22Rv1 (cell line): ENCODE measurements around the gene RHBDD1.

Experiments used
- ZFX ChIP-seq: fragments of 450-650 bp; IDR thresholded peaks from 2 replicates; pipeline ENCODE4 v1.6.1; 2017; ENCODE audit warnings: antibody characterized with exemption, borderline replicate concordance
- TF ChIP-seq, protein P1 (sequence below): fragments of 450-650 bp; IDR thresholded peaks from 2 replicates; pipeline ENCODE4 v1.5.1; 2017; ENCODE audit warnings: mild to moderate bottlenecking

DNA sequence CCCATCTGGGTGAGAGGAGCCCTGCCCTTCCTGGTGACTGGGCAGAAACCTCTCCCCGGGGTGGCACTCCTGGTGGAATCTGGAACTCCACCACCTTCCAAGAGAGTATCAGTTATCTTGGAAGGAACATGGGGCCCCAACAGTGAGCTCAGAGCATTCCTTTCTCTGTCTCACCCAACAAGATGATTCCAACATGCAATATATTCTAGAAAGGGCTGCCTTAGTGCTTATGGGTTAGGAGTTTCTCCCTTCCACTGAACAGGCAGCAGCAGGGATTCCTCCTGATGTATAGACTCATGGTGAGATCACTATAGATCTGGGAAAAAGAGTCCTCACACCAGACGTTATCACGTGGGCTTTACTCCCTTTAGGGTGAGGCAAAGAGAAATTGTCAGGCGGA lies 181.0 kb downstream of the RHBDD1 start:
- TF ChIP-seq, protein P1, sequence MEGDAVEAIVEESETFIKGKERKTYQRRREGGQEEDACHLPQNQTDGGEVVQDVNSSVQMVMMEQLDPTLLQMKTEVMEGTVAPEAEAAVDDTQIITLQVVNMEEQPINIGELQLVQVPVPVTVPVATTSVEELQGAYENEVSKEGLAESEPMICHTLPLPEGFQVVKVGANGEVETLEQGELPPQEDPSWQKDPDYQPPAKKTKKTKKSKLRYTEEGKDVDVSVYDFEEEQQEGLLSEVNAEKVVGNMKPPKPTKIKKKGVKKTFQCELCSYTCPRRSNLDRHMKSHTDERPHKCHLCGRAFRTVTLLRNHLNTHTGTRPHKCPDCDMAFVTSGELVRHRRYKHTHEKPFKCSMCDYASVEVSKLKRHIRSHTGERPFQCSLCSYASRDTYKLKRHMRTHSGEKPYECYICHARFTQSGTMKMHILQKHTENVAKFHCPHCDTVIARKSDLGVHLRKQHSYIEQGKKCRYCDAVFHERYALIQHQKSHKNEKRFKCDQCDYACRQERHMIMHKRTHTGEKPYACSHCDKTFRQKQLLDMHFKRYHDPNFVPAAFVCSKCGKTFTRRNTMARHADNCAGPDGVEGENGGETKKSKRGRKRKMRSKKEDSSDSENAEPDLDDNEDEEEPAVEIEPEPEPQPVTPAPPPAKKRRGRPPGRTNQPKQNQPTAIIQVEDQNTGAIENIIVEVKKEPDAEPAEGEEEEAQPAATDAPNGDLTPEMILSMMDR, result no peak
- TF ChIP-seq ZFX, result no peak
